ENCODE results near the gene ACTMAP.

ACTMAP gene

DNA sequence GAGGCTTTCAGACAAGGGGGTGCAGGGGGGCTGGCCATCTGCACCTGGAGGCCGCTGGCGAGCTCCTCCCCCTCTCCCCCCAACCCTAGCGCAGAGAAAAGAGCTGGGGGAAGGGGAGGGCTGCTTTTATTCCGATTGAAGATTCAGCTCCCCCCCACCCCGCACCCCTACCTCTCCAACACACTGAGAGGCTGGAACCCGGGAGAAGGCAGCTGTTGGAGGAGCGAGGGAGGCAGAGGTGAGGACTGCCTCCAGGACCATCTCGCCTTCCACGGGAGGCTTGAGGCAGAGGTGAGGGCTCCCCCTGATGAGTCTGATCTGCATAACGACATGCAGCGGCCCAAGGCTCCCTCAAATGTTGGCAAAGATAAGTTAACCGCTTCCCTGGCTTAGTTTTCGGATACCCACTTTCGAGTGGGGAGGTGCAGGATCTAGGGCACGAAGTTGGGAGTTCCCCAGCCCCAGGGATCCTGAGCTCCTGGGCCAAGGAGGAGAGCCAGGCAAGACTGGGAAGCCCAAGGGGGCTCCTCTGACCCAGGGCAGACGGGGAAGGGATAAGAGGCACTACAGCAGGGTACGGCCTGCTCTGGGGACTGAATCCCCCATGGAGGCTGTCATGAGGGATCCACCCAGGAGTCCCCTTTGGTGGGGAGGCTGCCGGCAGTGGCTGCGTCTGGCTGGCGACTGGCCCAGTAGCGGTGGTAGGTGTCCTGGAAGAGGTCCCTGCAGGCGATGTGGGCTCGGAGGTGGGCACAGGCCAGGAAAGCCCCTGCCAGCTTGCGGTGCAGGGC, 58.7 kb downstream of the ACTMAP start:
- CTCF ChIA-PET: no interaction called here
- DNase-seq (ENCODE audit: extremely low spot score): no peak
- POLR2A ChIA-PET: interaction anchor here (1.0 to 1.9 kb wide), 3 partner anchors 15 to 59 kb away, joined by 3 to 13 read pairs (median 3); partner anchors contain the start of genes ACTMAP, COQ8B and ITPKC
- TF ChIP-seq NFRKB (IDR thresholded peaks at IDR 0.05) (no peak), TARDBP (IDR thresholded peaks at IDR 0.05) (no peak), FOXM1 (IDR thresholded peaks at IDR 0.05; ENCODE audit: borderline replicate concordance) (no peak), ELF4 (IDR thresholded peaks at IDR 0.05) (no peak)

Measured in HEK293T (cell line).